ENCODE measurements around the gene SCD5.

GRCh38 chr4:82579932-82580331 is 218.7 kb downstream of the SCD5 start:
- no peak for TF ChIP-seq POLR2AphosphoS5 (IDR thresholded peaks at IDR 0.05)
- TF ChIP-seq, protein P1, sequence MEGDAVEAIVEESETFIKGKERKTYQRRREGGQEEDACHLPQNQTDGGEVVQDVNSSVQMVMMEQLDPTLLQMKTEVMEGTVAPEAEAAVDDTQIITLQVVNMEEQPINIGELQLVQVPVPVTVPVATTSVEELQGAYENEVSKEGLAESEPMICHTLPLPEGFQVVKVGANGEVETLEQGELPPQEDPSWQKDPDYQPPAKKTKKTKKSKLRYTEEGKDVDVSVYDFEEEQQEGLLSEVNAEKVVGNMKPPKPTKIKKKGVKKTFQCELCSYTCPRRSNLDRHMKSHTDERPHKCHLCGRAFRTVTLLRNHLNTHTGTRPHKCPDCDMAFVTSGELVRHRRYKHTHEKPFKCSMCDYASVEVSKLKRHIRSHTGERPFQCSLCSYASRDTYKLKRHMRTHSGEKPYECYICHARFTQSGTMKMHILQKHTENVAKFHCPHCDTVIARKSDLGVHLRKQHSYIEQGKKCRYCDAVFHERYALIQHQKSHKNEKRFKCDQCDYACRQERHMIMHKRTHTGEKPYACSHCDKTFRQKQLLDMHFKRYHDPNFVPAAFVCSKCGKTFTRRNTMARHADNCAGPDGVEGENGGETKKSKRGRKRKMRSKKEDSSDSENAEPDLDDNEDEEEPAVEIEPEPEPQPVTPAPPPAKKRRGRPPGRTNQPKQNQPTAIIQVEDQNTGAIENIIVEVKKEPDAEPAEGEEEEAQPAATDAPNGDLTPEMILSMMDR (IDR thresholded peaks at IDR 0.05), result no peak
- TF ChIP-seq POLR2A (IDR thresholded peaks at IDR 0.05), result no peak
- TF ChIP-seq EP300 (IDR thresholded peaks at IDR 0.05), result no peak

Measured in upper lobe of left lung (tissue), 4 donors.